ENCODE results near the gene DNAH17.

DNA sequence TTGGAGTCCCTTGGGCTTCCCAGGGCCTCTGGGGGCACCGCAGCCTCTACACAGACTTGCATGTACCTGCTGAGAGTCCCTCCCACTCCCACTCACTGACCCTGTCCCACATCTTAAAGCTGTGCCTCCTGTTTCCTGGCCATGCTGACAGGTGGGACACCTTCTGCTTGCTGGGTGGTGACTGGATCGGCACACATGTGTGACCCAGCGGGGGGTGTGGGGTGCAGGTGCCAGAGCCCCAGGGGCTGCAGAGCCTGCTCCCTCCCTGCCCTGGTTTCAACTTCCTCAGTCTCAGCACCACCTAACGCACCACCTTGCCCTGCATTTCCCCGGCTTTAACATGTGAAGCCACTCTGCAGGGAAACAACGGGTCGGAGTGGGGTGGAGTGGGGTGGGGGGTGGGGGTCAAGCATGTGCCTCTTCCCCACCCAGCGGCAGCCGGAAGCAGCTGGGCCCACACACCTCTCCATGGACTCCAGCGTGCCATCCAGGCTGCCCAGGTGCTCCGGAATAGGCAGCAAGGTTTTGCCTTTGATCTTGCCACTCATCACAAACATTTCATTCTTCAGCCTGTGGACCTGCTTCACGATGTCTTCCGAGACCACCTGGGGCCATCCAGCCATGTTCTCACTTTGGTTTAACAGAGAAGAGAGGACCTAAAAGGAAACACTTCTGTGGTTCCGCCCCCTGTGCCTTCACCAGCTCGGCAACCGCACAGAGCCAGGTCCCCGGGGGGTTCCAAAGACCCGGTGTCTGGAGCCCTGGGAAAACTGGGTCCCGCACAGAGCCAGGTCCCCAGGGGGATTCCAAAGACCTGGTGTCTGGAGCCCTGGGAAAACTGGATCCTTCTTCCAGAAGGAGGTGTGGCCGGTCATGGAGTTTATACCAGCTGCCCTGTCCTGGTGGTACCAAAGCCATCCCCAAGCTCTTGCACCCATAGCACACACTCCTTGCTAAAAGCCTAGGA lies 4.7 kb downstream of the DNAH17 start:
- TF ChIP-seq EP300 (IDR thresholded peaks at IDR 0.05; ENCODE audit: low read depth in 2 of 2, low read length in 2 of 2) (no peak), EP300 (CRISPR knock-in tag; IDR thresholded peaks at IDR 0.05; ENCODE audit: borderline replicate concordance) (no peak), KDM1A (CRISPR knock-in tag; IDR thresholded peaks at IDR 0.05) (no peak), ZNF768 (CRISPR knock-in tag; IDR thresholded peaks at IDR 0.05) (no peak), USF2 (IDR thresholded peaks at IDR 0.05; ENCODE audit: low read depth, low read length) (no peak), USF2 (CRISPR knock-in tag; IDR thresholded peaks at IDR 0.05; ENCODE audit: borderline replicate concordance) (no peak)
- TF ChIP-seq, protein P1, sequence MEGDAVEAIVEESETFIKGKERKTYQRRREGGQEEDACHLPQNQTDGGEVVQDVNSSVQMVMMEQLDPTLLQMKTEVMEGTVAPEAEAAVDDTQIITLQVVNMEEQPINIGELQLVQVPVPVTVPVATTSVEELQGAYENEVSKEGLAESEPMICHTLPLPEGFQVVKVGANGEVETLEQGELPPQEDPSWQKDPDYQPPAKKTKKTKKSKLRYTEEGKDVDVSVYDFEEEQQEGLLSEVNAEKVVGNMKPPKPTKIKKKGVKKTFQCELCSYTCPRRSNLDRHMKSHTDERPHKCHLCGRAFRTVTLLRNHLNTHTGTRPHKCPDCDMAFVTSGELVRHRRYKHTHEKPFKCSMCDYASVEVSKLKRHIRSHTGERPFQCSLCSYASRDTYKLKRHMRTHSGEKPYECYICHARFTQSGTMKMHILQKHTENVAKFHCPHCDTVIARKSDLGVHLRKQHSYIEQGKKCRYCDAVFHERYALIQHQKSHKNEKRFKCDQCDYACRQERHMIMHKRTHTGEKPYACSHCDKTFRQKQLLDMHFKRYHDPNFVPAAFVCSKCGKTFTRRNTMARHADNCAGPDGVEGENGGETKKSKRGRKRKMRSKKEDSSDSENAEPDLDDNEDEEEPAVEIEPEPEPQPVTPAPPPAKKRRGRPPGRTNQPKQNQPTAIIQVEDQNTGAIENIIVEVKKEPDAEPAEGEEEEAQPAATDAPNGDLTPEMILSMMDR (CRISPR knock-in tag; IDR thresholded peaks at IDR 0.05): no peak

Measured in HepG2 (cell line).